Stromal cell of bone marrow (primary cell): ENCODE measurements around the gene NHLRC1.

Source experiments
- DNase-seq: peaks from one replicate; pipeline ENCODE4 v3.0.0-alpha.2; 2012; ENCODE audit warnings: low read depth

The NHLRC1 gene

GRCh38 chr6:18087396-18088165, 34.9 kb downstream of the NHLRC1 start:
- no peak for DNase-seq

GRCh38 chr6:18081025-18081668, 41.3 kb downstream of the NHLRC1 start:
- DNase-seq: no peak

- DNase-seq: no peak
Measured at GRCh38 chr6:18080544-18080943, 41.9 kb downstream of the NHLRC1 start.

- no peak for DNase-seq
Measured at GRCh38 chr6:18078866-18079265, 43.6 kb downstream of the NHLRC1 start.

GRCh38 chr6:18076231-18076630, 46.2 kb downstream of the NHLRC1 start:
- DNase-seq: no peak

GRCh38 chr6:18072841-18073240, 49.6 kb downstream of the NHLRC1 start:
- no peak for DNase-seq

GRCh38 chr6:18070486-18070885, 52.0 kb downstream of the NHLRC1 start:
- no peak for DNase-seq
